HG03342 (cell line): ENCODE measurements around the gene PAIP2.
"Not testable (repeated sequence)": the region's sequence is repeated elsewhere in the genome, so short reads cannot be mapped to it uniquely, and the experiment has no call there.

Experiments used
- ATAC-seq: cut with Tn5 transposase; IDR thresholded peaks from one replicate; pipeline ENCODE4 v1.9.1; 2021; ENCODE audit warnings: mild to moderate bottlenecking, moderate library complexity; ENCODE audit not compliant: unreplicated experiment

Gene PAIP2

GRCh38 chr5:139407517-139407916 is 65.9 kb downstream of the PAIP2 start:
- ATAC-seq, result no peak

DNA sequence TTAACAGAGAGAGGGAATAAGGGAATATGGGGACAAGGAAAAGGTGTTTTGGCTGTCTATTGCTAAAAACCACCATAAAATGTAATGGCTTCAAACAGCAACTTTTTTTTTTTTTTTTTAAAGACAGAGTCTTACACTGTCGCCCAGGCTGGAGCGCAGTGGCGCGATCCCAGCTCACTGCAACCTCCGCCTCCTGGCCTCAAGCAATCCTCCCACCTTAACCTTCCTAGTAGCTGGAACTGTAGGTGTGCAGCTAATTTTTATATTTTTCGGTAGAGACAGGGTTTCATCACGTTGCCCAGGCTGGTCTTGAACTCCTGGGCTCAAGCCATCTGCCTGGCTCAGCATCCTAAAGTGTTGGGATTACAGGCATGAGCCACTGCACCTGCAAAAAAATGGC is 66.5 kb downstream of the PAIP2 start:
- ATAC-seq, result no peak

DNA sequence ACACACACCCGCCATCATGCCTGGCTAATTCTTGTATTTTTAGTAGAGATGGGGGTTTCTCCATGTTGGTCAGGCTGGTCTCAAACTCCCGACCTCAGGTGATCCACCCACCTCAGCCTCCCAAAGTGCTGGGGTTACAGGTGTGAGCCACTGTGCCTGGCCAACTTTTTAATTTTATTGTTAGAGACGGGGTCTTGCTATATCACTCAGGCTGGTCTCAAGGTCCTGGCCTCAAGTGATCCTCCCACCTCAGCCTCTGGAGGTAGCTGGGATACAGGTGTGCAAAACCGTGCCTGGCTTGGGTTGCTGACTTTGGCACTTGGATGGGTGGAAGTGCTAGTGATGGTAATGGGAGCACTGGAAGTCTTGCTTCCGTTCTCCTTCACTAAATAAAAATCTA is 67.5 kb downstream of the PAIP2 start:
- not testable (repeated sequence) for ATAC-seq

GRCh38 chr5:139410121-139410992 is 68.7 kb downstream of the PAIP2 start:
- no peak for ATAC-seq

DNA sequence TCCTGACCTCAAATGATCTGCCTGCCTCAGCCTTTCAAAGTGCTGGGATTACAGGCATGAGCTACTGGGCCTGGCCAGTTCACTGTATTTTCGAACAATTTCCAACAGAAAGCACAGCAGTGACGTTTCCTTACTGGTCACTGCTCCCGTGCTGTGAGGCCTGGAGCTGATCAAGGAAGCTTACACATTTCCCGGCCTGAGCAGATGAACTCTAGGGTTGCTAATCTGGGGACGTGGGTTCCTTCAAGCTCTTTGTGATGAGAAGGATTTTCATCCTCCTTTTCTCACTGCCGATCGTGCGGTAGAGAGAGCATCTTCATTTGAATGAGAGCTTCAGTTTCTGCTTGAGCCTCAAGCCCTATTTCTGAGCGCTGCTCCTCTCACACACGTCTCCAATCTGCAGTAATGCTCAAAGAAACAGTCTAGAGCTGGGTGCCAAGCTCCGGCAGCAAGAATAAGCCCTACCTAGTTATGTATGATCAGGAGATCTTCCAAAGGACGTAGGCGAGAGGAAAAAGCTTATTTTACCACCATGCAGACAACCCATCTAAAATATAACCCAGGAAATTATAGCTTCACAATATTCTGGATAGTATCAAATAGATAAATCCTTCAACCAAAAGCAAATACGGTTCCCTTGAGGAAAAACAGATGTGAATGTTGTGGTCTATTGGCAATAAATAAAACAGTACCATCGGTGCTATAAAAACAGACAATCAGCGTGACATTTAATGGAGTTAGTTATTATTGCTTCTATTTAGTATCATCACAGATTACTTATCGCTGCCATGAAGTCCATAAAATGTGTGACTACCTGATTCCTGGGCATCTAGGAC is 69.6 kb downstream of the PAIP2 start:
- ATAC-seq, result no peak

DNA sequence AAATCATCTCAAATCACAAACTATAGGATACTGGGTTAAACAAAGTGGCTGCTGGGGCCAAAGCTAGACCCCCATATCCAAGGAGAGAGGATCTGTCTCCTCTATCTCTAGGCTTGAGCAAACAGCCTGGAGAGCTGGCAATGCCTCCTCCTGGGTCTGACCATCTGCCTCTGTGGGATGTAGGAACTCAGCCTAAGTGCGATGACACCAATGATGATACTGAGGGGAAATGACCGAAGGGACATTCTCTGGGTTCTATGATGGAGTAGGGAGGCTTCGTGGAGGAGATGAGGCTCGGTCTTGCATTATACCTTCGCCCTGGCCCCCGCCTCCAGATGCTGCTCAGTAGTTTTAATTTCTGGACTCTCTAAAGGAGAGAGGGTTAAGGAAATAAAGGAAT is 71.5 kb downstream of the PAIP2 start:
- no peak for ATAC-seq

DNA sequence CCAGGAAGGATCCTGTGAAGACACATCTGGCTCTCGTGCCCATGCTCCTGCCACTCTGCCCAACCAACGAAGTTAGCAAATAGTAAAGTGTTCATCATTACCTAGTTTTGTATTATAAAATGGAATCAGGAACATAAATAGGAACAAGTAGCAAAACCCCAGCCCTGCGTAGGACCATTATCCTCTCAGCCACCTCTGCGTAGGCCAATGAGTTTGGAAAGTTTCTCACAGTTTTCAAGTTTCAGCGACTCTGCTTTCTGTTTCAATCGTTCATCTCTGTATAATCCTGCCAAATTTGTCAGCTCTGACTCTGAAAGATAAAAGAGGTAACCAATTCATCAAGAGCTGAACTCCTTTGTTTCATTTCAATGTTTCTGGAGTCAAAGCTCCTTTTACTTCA is 72.3 kb downstream of the PAIP2 start:
- no peak for ATAC-seq

DNA sequence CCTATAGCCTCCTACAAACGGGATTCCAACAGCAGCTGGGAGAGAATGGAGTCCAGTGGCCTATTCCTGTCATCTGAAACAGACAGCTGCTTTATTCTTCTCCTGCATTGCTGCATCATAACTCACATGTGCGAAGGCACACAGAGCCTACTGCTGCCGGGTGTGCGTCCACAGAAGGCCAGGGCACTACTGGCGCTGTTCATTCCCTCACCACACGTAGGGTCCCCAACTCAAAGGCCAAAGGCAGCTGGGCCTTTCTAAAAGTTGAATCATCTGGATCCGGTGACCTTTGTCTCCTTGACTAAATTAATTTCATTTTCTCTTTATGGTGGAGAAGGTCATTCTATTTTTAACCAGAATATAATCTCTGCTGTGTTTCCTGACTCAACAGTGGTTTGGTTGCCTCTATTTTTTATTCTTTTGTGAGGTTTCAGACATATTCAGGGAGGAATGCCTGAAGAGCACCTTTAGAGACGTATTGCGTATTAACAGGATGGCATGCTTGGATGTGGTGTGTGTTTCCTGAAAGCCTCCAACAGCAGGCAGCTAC is 73.0 kb downstream of the PAIP2 start:
- no peak for ATAC-seq

GRCh38 chr5:139415221-139415861 is 73.7 kb downstream of the PAIP2 start:
- no peak for ATAC-seq

- no peak for ATAC-seq
Measured at GRCh38 chr5:139415869-139416268, 74.2 kb downstream of the PAIP2 start.

GRCh38 chr5:139416651-139417050 is 75.0 kb downstream of the PAIP2 start:
- no peak for ATAC-seq

DNA sequence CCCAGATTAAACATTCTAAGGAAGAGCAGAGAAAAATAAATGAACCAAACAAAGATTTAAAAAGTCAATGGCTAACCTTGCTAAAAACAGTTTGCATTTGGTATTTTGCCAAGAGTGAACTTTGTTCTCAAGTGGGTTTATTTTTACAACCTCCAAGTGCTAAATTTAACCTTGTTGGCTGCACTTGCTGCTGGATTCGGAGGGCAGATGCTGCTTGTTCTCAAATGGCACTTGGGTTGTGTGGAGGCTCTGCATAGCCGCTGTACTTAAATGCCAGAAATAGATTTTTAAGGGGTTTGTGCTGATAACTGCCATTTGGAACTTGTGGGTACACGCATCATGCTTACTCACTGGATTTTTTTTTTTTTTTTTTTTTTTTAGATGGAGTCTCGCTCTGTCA is 75.6 kb downstream of the PAIP2 start:
- no peak for ATAC-seq

DNA sequence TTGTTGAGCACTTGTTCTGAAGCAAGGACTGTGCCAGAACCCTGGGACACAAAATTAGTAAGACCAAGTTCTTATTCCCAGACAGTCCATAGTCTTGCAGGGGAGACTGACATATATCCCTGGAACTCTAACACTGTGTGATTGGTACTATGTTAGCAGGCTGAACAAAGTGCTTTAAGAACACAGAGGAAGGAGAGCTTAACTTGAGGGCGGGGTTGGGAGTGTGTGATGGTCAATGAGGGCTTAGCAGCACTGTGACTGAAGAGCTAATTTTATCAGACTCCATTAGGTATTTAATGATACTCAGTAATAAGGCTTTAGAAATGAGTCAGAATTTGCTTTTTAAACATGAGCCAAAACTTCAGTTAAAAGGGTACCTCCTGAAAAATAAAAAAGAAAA is 77.1 kb downstream of the PAIP2 start:
- ATAC-seq, result no peak
